NCI-H2196 (cell line): ENCODE measurements around the gene SLC16A11.
"Not testable (repeated sequence)": the region's sequence is repeated elsewhere in the genome, so short reads cannot be mapped to it uniquely, and the experiment has no call there.

Experiments used
- DNase-seq: peaks from one replicate; lab custom pipeline; 2025; ENCODE audit not compliant: unreplicated experiment; lab: John Stamatoyannopoulos, UW

Gene SLC16A11

GRCh38 chr17:7060165-7060891 lies 16.4 kb upstream of the SLC16A11 start:
- no peak for DNase-seq

GRCh38 chr17:7058831-7059447 lies 15.0 kb upstream of the SLC16A11 start:
- no peak for DNase-seq

GRCh38 chr17:7056386-7056785 lies 12.5 kb upstream of the SLC16A11 start:
- DNase-seq: no peak

GRCh38 chr17:7050583-7050982 lies 6.7 kb upstream of the SLC16A11 start:
- DNase-seq: not testable (repeated sequence)

- DNase-seq: no peak
These were observed 5.1 kb upstream of the SLC16A11 start for GRCh38 chr17:7048968-7049367.

GRCh38 chr17:7047566-7047965 lies 3.7 kb upstream of the SLC16A11 start:
- no peak for DNase-seq

- not testable (repeated sequence) for DNase-seq
These were observed 3.0 kb upstream of the SLC16A11 start for GRCh38 chr17:7046725-7047397.

- peak; percentile 51 for DNase-seq
These were observed 2.3 kb upstream of the SLC16A11 start for GRCh38 chr17:7046127-7046724.

- DNase-seq: peak; percentile 25
These were observed 1.7 kb upstream of the SLC16A11 start for GRCh38 chr17:7045492-7046126.

- DNase-seq: no peak
These were observed 753 bp downstream of the SLC16A11 start for GRCh38 chr17:7043182-7043496.

GRCh38 chr17:7042501-7043181 lies 1.3 kb downstream of the SLC16A11 start:
- no peak for DNase-seq

GRCh38 chr17:7041607-7042500 lies 2.0 kb downstream of the SLC16A11 start:
- DNase-seq: no peak

- no peak for DNase-seq
These were observed 4.1 kb downstream of the SLC16A11 start for GRCh38 chr17:7039832-7040231.

GRCh38 chr17:7038025-7038862 lies 5.6 kb downstream of the SLC16A11 start:
- DNase-seq: no peak

- peak; percentile 88 for DNase-seq
These were observed 8.1 kb downstream of the SLC16A11 start, which contains the start of gene SLC16A13 for GRCh38 chr17:7035591-7036368. TSS of gene SLC16A13 (plus strand) at chr17:7036015. CDS start at chr17:7036383, 368 bp downstream.

- DNase-seq: no peak
These were observed 8.8 kb downstream of the SLC16A11 start for GRCh38 chr17:7034955-7035590.

GRCh38 chr17:7029659-7030058 lies 14.2 kb downstream of the SLC16A11 start:
- DNase-seq: no peak

GRCh38 chr17:7029096-7029495 lies 14.8 kb downstream of the SLC16A11 start:
- no peak for DNase-seq
